HG03575 (cell line): ENCODE measurements around the gene LIMCH1.
"Not testable (repeated sequence)": the region's sequence is repeated elsewhere in the genome, so short reads cannot be mapped to it uniquely, and the experiment has no call there.

Experiments used
- ATAC-seq: cut with Tn5 transposase; IDR thresholded peaks from one replicate; pipeline ENCODE4 v1.9.1; 2021; ENCODE audit not compliant: unreplicated experiment, insufficient number of reproducible peaks, low FRiP score; ENCODE audit errors: extremely low read depth

LIMCH1 gene

GRCh38 chr4:41734371-41734770 lies 196.4 kb downstream of the LIMCH1 start:
- ATAC-seq, result no peak

DNA sequence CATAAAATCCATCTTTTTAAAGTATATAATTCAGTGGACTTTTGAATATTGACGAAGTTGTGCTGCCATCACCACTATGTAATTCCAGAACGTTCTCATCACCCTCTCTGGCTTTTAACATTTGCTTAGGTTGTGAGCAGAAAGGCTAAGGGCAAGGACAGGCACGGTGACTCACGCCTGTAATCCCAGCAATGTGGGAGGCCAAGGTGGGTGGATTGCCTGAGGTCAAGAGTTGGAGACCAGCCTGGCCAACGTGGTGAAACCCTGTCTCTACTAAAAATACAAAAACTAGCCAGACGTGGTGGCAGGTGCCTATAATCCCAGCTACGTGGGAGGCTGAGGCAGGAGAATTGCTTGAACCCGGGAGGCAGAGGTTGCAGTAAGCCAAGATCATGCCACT lies 199.5 kb downstream of the LIMCH1 start:
- not testable (repeated sequence) for ATAC-seq

- no peak for ATAC-seq
Observed at GRCh38 chr4:41741354-41741753, 203.4 kb downstream of the LIMCH1 start.

GRCh38 chr4:41744572-41745291 lies 206.8 kb downstream of the LIMCH1 start:
- no peak for ATAC-seq

DNA sequence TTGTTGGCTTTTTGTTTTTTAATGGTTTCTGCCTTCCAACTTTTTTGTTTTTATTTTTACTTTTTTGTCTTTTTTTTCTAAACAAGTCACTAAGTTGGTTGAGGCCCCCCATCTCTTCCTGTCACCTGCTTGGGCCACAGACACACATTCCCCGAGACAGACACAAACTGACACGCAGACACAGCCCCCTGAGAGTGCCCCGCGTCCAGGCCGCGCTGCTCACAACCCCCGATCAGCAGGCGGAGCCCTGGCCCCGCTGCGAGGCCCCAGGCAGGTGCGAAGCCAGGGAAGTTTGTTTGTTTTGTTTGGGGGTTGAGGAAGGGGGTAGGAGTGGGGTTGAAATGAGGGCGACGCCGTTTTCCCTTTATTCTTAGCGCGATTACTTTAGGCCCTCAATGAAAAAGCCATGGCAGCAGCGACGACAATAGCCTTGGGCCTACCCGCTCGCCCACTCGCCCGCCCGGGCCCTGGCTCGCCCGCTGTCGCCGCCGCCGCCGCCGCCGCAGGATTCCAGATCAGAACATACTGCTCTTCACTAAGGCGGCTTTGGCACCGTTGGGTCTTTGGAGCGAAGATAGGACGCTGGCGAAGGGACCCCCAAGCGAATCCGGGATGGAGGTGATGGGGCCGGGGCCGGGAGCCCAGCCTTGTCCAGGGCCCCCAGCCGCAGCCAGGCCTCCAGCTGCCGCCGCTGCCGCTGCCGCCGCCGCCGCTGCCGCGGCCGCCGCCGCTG lies 207.5 kb downstream of the LIMCH1 start:
- ATAC-seq, result no peak

- ATAC-seq, result no peak
Observed at GRCh38 chr4:41746025-41746439, 208.1 kb downstream of the LIMCH1 start.

DNA sequence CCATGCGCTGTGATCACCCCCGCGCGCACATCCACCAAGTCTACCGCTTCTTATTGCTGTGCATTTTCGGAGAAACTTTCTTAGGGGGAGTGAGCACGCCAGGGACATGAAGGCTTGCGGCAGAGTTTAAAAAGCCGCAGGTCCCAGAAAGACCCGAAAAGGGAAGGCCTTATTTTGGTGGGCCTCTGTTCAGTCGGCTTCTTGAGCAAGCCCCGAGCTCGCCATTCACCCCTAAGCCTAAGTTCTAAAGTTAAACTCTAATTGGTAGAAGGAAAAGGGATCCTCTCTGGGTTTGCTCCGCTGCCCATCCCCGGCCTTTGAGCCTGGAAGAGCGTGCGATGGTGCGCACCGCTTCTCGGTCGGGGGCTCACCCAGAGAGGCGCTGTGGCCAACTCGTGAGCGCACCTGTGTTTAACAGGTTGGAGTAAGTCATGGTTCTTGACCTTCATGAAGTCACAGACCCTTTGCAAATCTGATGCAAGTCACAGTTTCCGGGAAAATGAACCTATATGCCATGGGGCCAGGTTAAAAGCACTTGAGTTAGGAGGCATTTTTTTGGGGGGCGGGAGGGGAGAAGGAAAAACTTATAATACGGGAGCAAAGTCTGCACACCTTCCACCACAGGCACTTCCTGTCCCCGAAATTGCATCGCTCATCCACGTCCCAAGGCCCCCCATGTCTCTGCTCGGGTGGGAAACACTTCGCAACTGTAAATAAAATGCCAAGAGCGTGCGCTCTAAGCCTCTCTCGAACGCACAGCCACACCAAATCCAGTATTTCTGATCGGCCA lies 208.7 kb downstream of the LIMCH1 start:
- ATAC-seq, result no peak

- ATAC-seq, result no peak
Observed at GRCh38 chr4:41747230-41748055, 209.5 kb downstream of the LIMCH1 start.

GRCh38 chr4:41748074-41748570 lies 210.2 kb downstream of the LIMCH1 start:
- ATAC-seq, result no peak

DNA sequence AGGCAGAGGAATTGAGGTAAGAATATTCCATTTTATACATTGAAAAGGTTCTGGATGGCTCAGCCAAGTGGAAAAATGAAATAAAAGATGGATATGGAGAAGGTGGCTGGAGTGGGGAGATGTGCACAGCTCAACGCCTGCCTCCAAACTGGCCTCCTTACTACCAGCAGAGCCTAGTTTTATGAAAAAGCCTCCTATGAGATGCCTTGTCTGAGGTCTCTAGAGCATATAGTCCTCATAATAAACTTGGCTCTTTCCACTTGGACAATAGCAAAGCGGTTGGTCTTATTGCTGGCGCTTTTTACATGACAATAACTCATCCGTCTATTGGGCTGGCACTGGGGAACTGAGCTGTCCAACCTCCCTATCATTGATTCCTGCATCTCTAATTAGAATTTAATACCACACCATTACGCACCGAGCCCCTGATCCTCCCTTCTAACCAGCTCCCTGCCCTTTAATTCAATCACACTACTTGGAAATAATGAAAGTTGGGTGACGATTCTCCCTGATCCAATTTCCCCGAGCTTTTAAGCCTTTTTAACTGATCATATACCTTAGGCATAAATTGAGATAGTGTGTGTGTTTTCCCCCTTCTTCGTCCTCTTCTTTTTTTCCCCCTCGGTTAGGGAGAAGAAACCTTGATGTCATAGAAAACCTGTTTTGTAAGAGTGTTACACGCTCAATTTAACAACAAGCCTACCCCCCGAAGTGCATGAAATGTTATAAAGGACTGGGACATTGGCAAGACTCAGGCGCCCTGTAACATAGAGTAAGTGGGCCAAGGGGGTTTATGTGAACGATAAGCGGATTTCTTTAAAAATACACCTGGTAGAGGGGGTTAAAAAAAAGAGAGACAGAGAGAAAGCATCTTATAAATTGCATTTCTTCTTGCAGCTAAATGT lies 210.9 kb downstream of the LIMCH1 start, which contains the start of gene PHOX2B:
TSS of gene PHOX2B (minus strand) at position 155 of the 905 bp plus-strand sequence. CDS start at position 40, 115 bp downstream.
- no peak for ATAC-seq

DNA sequence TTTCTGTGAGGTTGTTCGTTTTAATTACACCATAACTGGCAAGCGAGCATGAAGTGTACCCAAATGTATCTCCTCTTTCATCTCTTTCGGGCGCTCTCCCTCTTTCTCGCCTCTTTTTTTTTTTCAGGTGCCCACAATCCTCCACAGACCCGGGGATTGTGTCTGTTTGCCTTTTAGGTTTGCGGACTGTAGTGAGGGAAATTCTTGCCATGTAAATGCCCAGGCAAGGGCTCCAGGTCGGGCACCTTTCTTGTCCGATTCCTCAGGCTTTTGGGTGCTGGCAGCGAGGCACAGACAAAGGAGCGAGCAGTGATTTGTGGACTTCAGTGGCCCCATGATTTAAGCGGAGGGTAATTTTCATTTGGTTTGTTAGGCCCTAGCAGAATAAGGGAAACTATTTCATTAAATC lies 211.7 kb downstream of the LIMCH1 start:
- no peak for ATAC-seq
